Peyer's patch (tissue), 4 donors: ENCODE data around the gene HAPLN1.

Experiments
- POLR2A ChIP-seq, 2 donors: fragments of 450-650 bp; IDR thresholded peaks; one replicate each; pipeline ENCODE4 v1.5.1; 2017; ENCODE audit warnings: antibody characterized with exemption in 2 of 2, mild to moderate bottlenecking in 2 of 2, moderate library complexity in 2 of 2
- TF ChIP-seq, protein P1 (sequence below), 6 experiments: fragments of 450-650 bp in 4 of 6; fragments of 200-600 bp in 2 of 6; sonication (generic) in 1 of 6; IDR thresholded peaks; one replicate each; pipeline ENCODE4 v1.5.1; 2017 to 2019; ENCODE audit warnings: antibody characterized with exemption in 6 of 6, mild to moderate bottlenecking in 3 of 6, moderate library complexity in 1 of 6

DNA sequence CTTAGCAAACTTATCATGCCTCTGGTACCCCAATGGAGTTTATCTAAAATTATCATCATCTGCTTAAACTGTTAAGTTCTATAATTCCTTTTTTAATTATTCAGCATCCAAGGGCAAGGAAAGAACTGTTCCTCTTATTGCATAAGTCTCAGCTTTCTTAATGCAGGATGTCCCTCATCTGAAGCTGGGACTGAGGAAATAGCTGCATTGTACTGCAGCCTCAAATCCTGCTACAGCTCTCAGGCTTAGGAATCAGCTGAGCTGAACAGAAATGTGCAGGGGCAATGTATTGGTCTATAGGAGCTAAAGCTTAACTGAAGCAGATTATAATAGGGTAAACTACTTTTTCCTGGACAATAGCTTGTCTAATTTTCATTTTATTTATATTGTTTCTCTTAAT is 48.0 kb downstream of the HAPLN1 start:
- TF ChIP-seq, protein P1, sequence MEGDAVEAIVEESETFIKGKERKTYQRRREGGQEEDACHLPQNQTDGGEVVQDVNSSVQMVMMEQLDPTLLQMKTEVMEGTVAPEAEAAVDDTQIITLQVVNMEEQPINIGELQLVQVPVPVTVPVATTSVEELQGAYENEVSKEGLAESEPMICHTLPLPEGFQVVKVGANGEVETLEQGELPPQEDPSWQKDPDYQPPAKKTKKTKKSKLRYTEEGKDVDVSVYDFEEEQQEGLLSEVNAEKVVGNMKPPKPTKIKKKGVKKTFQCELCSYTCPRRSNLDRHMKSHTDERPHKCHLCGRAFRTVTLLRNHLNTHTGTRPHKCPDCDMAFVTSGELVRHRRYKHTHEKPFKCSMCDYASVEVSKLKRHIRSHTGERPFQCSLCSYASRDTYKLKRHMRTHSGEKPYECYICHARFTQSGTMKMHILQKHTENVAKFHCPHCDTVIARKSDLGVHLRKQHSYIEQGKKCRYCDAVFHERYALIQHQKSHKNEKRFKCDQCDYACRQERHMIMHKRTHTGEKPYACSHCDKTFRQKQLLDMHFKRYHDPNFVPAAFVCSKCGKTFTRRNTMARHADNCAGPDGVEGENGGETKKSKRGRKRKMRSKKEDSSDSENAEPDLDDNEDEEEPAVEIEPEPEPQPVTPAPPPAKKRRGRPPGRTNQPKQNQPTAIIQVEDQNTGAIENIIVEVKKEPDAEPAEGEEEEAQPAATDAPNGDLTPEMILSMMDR (IDR thresholded peaks at IDR 0.05) = no peak
- TF ChIP-seq POLR2A (IDR thresholded peaks at IDR 0.05) = no peak
